ENCODE data around the gene ARHGAP26. TPM values are rescaled to one million over a fixed set of nuclear protein-coding genes. Genes with fewer than 3 reads are reported as not detected.

Gene ARHGAP26
- total and polyA plus RNA-seq, 2 donors (not counting 1 experiment from before 2014, with no cell fraction given): 4.1 to 6.8 TPM

GRCh38 chr5:142743592-142744441, 26.4 kb upstream of the ARHGAP26 start:
- Histone ChIP-seq H3K27me3 (ENCODE audit: control insufficient read depth, insufficient read depth, low read length) (no peaks in the 10 kb centered on the region), H3K36me3 (ENCODE audit: control insufficient read depth, insufficient read depth, low read length) (no peaks in the 10 kb centered on the region), H3K9ac (ENCODE audit: insufficient read depth, low read length) (no peak overlapping the region), H3K79me2 (ENCODE audit: control insufficient read depth, insufficient read depth, low read length) (no peaks in the 10 kb centered on the region), H3K9me3 (ENCODE audit: control insufficient read depth, insufficient read depth, low read depth, low read length) (no peaks in the 10 kb centered on the region), H4K20me1 (ENCODE audit: control insufficient read depth, extremely low read depth, insufficient read depth, low read length) (no peaks in the 10 kb centered on the region), H3K4me3 (replicated peaks in 1 of 4; ENCODE audit: control extremely low read depth in 1 of 4, insufficient read depth in 1 of 4, low read depth in 3 of 4, low read length in 4 of 4) (no peak overlapping the region), H3K4me1 (ENCODE audit: control insufficient read depth, extremely low read depth, insufficient read depth, low read length) (peaks cover 2% of the 10 kb centered on the region), H2AFZ (ENCODE audit: low read length) (peak overlapping the region; percentile 17), H3K27ac (ENCODE audit: insufficient read depth, low read length) (no peak overlapping the region), H3K4me2 (ENCODE audit: extremely low read depth, insufficient read depth, low read length) (no peak overlapping the region)
- TF ChIP-seq EZH2 (IDR thresholded peaks at IDR 0.05; ENCODE audit: low read length, missing control alignments) (no peak), CTCF (conservative IDR thresholded peaks at IDR 0.05 in 1 of 2, IDR thresholded peaks at IDR 0.05 in 1 of 2; ENCODE audit: low read depth in 1 of 2, low read length in 2 of 2) (no peak)
- DNase-seq (ENCODE audit: low read depth in 2 of 2): peak in 1 of 2 donors; percentile 65

- H3K27ac ChIP-seq (ENCODE audit: insufficient read depth, low read length): no peak overlapping the region
- H2AFZ ChIP-seq (ENCODE audit: low read length): no peak overlapping the region
- DNase-seq (ENCODE audit: low read depth in 2 of 2): no peak
- H3K4me1 ChIP-seq (ENCODE audit: control insufficient read depth, extremely low read depth, insufficient read depth, low read length): peaks cover 2% of the 10 kb centered on the region
- H3K79me2 ChIP-seq (ENCODE audit: control insufficient read depth, insufficient read depth, low read length): no peaks in the 10 kb centered on the region
- H4K20me1 ChIP-seq (ENCODE audit: control insufficient read depth, extremely low read depth, insufficient read depth, low read length): no peaks in the 10 kb centered on the region
- no peaks in the 10 kb centered on the region for H3K27me3 ChIP-seq (ENCODE audit: control insufficient read depth, insufficient read depth, low read length)
- TF ChIP-seq EZH2 (IDR thresholded peaks at IDR 0.05; ENCODE audit: low read length, missing control alignments) (no peak), CTCF (conservative IDR thresholded peaks at IDR 0.05 in 1 of 2, IDR thresholded peaks at IDR 0.05 in 1 of 2; ENCODE audit: low read depth in 1 of 2, low read length in 2 of 2) (no peak)
- H3K4me3 ChIP-seq (replicated peaks in 1 of 4; ENCODE audit: control extremely low read depth in 1 of 4, insufficient read depth in 1 of 4, low read depth in 3 of 4, low read length in 4 of 4): no peak overlapping the region
- no peak overlapping the region for H3K9ac ChIP-seq (ENCODE audit: insufficient read depth, low read length)
- H3K36me3 ChIP-seq (ENCODE audit: control insufficient read depth, insufficient read depth, low read length): no peaks in the 10 kb centered on the region
- no peaks in the 10 kb centered on the region for H3K9me3 ChIP-seq (ENCODE audit: control insufficient read depth, insufficient read depth, low read depth, low read length)
- no peak overlapping the region for H3K4me2 ChIP-seq (ENCODE audit: extremely low read depth, insufficient read depth, low read length)
Measured at GRCh38 chr5:142745268-142745667, 24.9 kb upstream of the ARHGAP26 start.

- DNase-seq (ENCODE audit: low read depth in 2 of 2): peak in 1 of 2 donors; percentile 31
- no peak overlapping the region for H3K4me3 ChIP-seq (replicated peaks in 1 of 4; ENCODE audit: control extremely low read depth in 1 of 4, insufficient read depth in 1 of 4, low read depth in 3 of 4, low read length in 4 of 4)
- H4K20me1 ChIP-seq (ENCODE audit: control insufficient read depth, extremely low read depth, insufficient read depth, low read length): no peaks in the 10 kb centered on the region
- H3K9me3 ChIP-seq (ENCODE audit: control insufficient read depth, insufficient read depth, low read depth, low read length): no peaks in the 10 kb centered on the region
- H3K36me3 ChIP-seq (ENCODE audit: control insufficient read depth, insufficient read depth, low read length): no peaks in the 10 kb centered on the region
- H3K4me2 ChIP-seq (ENCODE audit: extremely low read depth, insufficient read depth, low read length): no peak overlapping the region
- TF ChIP-seq EZH2 (IDR thresholded peaks at IDR 0.05; ENCODE audit: low read length, missing control alignments): no peak
- H3K4me1 ChIP-seq (ENCODE audit: control insufficient read depth, extremely low read depth, insufficient read depth, low read length): peaks cover 2% of the 10 kb centered on the region
- H3K27me3 ChIP-seq (ENCODE audit: control insufficient read depth, insufficient read depth, low read length): no peaks in the 10 kb centered on the region
- H3K79me2 ChIP-seq (ENCODE audit: control insufficient read depth, insufficient read depth, low read length): no peaks in the 10 kb centered on the region
- no peak overlapping the region for H2AFZ ChIP-seq (ENCODE audit: low read length)
- H3K27ac ChIP-seq (ENCODE audit: insufficient read depth, low read length): no peak overlapping the region
- H3K9ac ChIP-seq (ENCODE audit: insufficient read depth, low read length): no peak overlapping the region
Measured at GRCh38 chr5:142746532-142747433, 23.4 kb upstream of the ARHGAP26 start.
